GM21423 (cell line): ENCODE results near the gene WBP2.

Experiments used
- ATAC-seq: cut with Tn5 transposase; IDR thresholded peaks from one replicate; pipeline ENCODE4 v1.9.1; 2021; ENCODE audit warnings: mild to moderate bottlenecking, moderate library complexity; ENCODE audit not compliant: unreplicated experiment

WBP2 gene

GRCh38 chr17:75845933-75846691 is 9.0 kb downstream of the WBP2 start:
- no peak for ATAC-seq

- ATAC-seq, result peak; percentile 60
These were observed 9.9 kb downstream of the WBP2 start for GRCh38 chr17:75845058-75845711.

GRCh38 chr17:75844530-75845057 is 10.5 kb downstream of the WBP2 start:
- ATAC-seq, result peak; percentile 8

DNA sequence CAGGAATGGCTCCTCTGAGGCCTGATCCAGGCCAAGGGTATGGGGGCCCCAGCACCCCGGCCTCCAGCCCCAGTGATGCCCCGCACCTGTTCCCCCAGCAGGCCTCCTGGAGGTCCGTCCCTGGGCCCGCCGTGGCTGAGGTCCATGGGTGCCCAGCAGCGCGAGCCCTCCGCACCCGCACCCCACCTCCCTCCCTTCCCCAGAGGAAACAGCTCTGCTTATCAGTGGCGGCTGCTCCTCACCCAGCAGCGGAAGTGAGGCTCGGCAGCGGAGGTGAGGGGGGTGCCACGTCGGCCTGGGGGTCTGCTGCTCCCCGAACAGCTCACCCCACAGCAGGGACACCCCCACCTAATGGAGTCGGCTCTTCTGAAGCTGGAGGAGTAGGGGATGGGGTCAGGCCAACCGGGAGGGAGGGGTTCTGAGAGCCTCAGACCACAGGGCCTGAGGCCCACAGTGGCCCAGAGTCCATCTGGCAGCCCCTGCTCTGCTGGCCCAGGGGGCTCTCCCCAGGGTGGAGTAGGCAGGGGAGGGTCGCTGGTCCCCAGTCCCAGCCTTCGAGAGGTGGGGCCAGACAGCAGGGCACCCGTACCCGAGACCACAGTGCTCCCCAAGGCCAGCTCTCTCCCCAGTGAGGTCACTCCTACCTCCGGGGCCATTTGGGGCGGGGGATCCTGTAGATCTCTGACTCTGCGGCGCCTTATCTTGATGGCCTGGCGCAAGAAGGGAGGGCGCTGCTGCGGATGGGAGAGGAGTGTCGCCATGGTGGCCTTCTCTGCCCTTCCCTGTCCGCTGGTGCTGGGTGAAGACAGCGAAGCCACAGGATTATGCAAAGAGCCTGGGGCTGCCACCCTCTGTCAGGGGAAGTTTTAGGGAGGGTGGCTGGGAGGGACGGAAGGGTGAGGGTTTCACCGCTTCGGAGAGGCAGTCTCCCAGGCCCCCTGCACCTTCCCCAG is 11.3 kb downstream of the WBP2 start, which contains the start of gene UNC13D:
Gene UNC13D, minus strand, starts transcription at position 828 of the 953 bp plus-strand sequence. Its CDS starts 67 bp downstream, at position 761.
- ATAC-seq, result peak; percentile 24

DNA sequence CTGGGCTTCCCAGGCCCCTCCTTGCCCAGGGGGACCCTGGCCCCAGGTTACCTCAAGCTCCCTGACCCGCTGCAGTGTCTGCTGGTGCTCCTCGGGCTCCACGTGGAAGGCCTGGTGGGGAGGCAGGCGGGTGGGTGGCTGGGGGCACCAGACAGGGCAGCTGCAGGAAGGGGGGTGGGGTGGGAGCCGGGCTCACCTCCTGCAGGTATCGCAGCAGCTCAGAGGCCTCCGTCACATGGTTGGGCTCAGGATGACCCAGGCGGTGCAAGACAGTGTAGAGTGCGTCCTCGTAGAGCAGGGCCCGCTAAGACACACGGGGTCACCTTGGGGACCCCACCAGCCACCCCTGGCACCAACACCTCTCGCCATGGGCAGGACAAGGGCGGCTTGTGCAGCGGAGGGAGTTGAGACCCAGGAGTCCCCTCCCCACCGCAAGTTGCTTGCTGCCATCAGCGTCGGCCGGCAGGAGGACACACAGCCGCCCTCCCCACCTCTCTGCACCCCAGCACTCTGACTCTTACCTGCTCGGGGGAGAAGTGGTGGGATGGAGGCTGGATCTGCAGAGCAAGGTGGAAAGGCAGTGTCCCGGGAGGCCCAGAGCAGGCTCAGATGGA is 12.1 kb downstream of the WBP2 start:
- ATAC-seq, result no peak

DNA sequence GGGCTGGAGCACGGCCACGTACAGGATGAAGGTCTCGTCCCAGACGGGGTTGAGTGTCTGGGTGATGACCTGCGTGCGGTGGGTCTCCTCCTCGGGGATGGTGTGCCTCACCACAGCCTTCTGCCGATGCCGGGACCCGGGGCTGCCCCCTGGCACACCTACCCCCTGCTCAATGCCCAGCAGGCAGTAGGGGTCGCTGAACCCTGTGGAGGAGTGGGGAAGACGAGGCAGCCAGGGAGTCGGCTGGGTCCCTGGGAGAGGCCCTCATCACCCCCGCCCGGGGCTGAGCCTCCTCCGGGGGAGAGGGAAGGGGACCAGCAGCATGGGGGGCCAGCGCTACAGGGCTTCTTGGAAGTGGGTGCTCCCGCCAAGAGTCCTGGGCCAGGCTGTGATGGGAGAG is 12.7 kb downstream of the WBP2 start:
- ATAC-seq, result no peak

- no peak for ATAC-seq
These were observed 14.4 kb downstream of the WBP2 start for GRCh38 chr17:75840799-75841164.

- no peak for ATAC-seq
These were observed 15.0 kb downstream of the WBP2 start for GRCh38 chr17:75839942-75840798.

DNA sequence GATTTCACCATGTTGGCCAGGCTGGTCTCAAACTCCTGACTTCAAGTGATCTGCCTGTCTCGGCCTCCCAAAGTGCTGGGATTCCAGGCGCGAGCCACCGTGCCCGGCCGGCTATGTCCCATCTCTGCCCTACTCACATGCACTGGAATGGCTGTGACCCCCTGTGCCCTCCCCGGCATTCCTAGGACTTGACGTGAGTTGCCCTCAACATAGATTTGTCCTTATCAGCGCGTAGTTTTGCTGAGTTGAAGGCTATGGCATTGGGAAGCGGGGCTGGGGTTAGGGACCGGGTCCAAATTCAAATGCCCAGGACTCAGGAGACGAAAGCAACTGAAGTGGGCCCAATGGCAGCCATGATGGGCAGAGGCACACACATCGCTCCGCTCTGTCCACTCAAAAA is 16.7 kb downstream of the WBP2 start:
- no peak for ATAC-seq

GRCh38 chr17:75837899-75838298 is 17.2 kb downstream of the WBP2 start:
- no peak for ATAC-seq

DNA sequence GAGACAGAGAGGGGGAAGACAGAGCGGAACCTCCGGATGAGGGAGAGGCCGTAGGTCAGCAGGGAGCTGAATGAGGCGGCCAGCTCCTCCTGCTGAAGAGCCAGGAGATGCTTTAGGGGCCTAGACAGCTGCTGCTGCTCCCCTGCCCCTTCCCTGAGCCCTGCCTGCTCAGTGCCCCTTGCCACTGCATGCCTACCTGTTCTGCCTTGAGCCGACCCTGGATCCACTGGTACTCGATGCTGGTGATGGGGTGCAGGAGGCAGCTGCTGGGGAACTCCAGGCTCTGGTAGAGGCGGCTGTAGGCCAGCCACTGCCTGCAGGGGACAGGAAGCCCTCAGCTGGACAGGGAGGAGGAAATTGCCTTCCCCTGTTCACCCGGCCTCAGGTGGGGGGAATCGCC is 18.5 kb downstream of the WBP2 start:
- ATAC-seq, result no peak

GRCh38 chr17:75835654-75835987 is 19.5 kb downstream of the WBP2 start:
- no peak for ATAC-seq

DNA sequence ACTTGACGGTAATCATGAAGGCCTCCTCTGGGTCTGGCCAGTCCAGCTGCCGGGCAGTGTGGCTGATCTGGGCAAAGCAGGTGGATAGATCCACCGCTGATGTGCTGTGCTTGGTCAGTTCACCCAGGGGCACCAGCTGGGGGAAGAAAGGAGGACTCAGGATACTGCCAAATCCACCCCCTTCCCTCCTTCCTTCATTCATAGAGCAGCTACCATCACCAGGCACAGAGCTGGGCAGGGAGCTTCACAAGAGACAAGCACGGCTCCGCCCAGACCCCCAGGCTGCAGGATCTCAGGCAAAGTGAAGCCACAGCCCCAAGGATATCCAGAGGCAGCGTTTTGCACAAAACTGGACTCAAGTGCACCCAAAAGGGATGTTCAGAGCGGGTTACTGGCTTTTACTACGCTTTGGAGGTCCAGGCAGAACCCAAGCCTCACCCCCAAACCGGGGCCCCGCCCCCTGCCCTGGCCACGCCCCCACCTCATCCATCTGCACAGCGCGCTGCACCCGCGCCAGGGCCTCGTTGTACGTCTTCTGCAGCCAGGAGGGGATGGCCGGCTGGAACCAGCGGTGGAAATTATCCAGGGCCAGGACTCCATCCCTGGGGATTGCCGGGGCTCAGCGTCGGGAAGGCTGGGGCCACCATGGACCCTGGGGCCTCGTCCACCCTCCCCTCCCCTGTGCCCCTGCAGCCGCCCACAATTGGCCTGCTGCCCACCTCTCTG is 20.0 kb downstream of the WBP2 start:
- no peak for ATAC-seq

GRCh38 chr17:75834279-75834920 is 20.7 kb downstream of the WBP2 start:
- ATAC-seq, result no peak

- no peak for ATAC-seq
These were observed 22.3 kb downstream of the WBP2 start for GRCh38 chr17:75832652-75833400.

- ATAC-seq, result no peak
These were observed 22.9 kb downstream of the WBP2 start for GRCh38 chr17:75832164-75832651.

DNA sequence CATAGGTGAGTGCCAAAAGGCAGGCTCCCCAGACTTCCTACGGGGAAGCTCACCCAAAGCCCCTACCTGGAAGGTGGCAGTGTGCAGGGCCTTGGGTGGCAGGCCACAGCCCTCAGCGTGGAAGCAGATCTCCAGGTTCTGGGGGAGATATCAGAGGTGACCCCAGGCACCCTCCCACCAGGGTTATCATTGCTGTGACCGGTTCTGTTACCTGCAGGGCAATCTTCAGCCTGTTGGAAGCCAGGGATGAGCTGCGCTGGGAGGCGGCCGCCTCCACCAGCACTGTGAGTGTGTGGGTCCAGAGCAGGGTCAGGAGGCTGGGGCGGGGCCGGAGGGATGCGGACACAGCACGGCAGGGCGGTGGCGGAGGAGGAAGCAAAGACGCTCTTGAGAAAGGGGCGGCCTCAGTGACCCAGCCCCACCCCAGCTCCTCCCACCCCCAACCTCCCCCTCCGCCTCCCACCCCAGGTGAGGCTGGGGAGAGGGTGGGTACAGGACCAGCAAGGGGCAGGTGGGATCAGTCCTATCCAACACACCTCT is 24.0 kb downstream of the WBP2 start:
- ATAC-seq, result no peak
